Dedifferentiated amniotic fluid mesenchymal stem cell (primary cell): ENCODE results near the gene DUSP2.

Experiments used
- DNase-seq: peaks from one replicate; pipeline ENCODE4 v3.0.0-alpha.2; 2016; ENCODE audit errors: extremely low spot score

DUSP2 gene

GRCh38 chr2:96102596-96103186, 42.5 kb downstream of the DUSP2 start:
- no peak for DNase-seq

DNA sequence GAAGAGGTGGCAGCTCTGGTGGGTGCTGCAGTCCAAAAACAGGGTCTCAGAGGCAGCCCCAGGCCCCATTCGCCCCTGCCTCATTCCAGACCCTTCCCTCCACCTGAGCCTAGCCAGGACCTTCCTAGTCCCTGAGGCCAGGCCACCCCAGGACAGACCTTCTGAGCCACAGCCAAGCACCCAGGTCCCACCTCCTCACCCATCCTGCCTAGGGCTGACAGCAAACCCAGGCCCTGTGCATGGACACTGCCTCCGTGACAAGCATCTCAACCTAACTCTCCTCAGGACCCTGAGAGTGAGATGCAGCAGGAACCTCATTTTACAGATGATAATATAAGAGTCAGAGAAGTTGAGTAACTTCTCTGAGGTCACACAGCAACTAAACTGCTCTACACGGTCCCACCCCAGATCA, 44.3 kb downstream of the DUSP2 start:
- DNase-seq, result no peak

- DNase-seq, result no peak
Measured at GRCh38 chr2:96099861-96100798, 45.1 kb downstream of the DUSP2 start.

GRCh38 chr2:96098900-96099590, 46.2 kb downstream of the DUSP2 start:
- DNase-seq, result no peak

DNA sequence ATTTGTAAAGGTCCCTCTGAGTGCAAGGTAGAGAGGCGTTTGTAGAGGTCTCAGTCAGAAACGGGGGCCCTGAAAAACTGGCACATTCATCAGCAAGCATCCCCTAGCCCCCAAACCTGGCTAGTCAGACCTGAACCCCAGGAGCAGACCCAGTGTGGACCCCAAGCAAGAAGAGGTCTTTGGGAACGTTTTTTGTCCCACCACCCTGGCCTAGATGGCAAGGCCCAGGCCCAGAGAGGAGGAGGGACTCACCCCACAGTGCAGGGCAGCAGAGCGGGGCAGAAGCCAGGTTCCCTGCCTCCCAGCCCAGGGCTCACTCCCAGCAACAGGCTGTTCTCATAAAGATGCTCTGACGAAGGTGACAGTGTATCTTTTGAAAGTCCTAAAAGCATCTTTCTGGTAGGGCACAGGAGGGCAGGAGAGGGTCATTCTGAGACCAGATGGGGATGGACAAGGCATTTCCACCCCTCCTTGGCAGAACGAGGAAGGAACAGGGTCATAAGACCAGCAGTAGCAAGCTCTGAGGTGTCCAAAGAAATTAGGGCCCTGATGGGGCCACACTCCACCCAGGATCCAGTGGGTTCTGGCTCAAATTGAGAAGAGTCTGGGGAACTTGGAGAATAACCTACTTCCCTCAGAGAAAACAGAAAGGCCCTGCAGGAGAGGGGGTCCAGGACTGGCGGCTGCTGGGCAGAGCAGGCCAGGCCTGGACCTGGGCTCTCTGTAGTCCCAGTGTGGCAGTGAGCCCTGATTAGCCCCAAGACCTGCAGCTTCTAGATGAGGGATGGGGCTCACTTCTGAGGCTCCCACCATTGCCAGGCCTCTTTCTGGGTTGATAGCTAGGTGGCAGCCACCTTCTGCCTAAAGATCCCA, 47.1 kb downstream of the DUSP2 start:
- no peak for DNase-seq

GRCh38 chr2:96097441-96097840, 47.8 kb downstream of the DUSP2 start:
- DNase-seq, result no peak

GRCh38 chr2:96095116-96095636, 50.1 kb downstream of the DUSP2 start:
- no peak for DNase-seq

DNA sequence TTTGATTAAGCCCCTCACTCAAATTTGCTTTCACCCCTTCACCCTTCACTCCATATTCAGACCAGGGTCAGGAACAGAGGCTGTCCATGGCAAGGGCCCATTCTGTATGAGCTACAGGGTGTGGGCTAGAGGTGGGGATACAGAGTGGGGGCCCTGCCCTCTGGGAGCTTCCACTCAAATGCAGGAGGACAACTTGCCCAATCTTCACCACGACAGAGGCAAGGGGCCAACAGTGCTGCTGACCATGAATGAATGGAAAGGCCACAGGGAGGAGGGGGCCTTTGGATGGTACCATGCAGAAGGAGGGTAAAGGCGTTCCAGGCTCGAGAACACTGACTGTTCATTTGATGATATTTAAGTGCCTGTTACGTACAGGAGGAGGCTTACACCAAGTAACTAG, 51.7 kb downstream of the DUSP2 start:
- DNase-seq, result no peak
